GM19328 (cell line): ENCODE results near the gene LRRC8B.
A peak's percentile ranks its signal among the peaks of the same experiment; 100 is the strongest.
"Not testable (repeated sequence)": the region's sequence is repeated elsewhere in the genome, so short reads cannot be mapped to it uniquely, and the experiment has no call there.

Source experiments
- ATAC-seq: cut with Tn5 transposase; IDR thresholded peaks from one replicate; pipeline ENCODE4 v1.9.1; 2021; ENCODE audit warnings: mild to moderate bottlenecking, moderate library complexity; ENCODE audit not compliant: unreplicated experiment

LRRC8B gene

DNA sequence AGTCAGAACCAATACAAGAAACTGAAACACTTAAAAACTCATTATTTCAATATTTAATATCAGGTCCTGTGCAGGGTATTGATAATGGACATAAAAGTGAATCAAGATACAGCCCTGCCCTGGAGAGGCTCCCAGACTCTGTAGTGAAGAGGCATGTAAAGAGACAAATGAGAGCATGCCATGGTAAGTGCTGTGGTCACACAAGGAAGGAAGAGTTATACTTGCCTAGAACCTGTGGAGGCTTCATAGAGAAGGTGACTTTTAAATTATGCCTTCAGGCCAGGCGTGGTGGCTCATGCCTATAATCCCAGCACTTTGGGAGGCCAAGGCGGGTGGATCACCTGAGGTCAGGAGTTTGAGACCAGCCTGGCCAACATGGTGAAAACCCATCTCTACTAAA is 105.0 kb downstream of the LRRC8B start:
- not testable (repeated sequence) for ATAC-seq

DNA sequence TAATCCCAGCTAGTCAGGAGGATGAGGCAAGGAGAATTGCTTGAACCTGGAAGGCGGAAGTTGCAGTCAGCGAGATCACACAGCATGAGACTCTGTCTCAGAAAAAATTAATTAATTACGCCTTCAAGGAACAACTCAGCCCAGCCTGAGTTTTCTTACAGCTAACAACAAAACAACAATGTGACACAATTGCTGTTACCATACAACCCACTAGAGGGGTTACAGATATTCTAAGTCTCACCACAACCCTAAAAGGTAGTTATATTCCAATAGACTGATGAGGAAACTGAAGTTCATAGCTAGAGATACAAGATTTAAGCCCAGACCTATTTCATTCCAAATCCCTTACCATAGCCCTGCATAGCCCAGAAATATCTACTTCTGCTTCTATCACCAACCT is 105.4 kb downstream of the LRRC8B start:
- no peak for ATAC-seq

DNA sequence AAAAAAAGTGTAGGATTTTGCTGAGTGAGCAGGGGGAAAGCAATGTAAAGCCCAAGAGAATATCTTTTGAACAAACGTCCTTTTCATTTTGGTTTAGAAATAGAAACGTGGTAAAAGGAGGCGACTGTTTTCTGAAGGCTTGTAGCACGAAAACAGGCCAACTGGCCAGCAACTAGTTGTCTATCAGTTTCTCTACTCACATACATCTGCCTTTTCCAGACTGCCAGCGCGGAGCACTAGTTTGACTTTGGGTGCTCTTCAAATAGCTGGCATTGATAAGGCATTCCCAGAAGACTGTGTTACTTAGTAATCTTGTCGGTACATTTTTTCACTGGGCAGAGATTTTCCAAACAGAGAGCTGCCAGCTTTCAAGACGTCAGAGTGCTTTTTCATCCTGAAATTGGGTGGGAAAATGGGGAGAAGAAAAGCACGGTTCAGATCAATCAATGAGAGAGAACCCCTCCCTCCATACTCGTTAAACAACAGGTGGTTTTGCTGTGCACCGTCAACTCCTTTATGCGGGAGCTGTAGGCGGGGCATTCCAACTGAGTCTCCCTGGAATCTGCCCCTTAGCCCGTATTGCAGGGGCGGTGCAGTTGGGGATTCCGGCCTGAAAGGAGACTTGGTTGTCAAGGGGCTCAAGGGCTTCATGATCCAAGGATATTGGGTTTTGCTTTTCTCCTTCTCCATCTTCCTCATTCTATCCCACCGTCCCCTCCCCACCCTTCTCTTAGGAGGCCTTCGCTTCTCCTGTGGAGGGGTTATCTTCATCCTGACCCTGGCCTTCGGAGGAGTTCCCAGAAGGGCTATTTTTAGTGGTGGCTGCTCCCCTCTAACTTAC is 107.4 kb downstream of the LRRC8B start:
- no peak for ATAC-seq

DNA sequence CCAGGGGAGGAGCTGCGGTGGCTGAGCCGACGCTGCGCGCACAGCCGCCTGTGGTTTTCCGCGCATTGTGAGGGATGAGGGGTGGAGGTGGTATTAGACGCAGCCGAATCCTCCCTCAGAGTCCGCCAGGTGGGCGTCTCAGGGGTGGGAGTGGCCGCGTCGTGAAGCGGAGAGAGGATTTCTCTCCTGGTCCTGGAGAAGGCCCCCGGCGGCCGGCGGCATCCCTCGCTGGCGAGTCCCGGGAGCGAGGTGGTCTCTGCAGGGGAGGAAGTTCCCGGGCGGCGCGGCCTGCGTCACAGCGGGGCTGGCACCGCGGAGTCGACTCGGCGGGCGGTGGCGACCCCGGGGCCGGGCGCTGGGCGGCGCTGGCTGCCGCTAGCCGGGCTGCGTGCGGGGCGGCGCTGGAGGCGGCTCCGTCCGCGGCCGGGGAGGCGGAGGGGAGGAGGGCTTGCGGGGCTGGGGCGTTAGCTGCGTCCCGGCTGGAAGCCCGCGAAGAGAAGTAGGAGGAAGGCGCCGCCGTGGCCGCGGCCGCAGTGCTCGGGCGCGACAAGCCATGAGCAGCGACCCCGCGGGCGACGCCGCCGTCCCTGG is 108.1 kb downstream of the LRRC8B start, which contains the start of gene LRRC8C:
Gene LRRC8C, plus strand, starts transcription at position 464 of the 591 bp plus-strand sequence. CDS start 53,354 bp downstream, outside the sequence.
- peak; percentile 83 for ATAC-seq

DNA sequence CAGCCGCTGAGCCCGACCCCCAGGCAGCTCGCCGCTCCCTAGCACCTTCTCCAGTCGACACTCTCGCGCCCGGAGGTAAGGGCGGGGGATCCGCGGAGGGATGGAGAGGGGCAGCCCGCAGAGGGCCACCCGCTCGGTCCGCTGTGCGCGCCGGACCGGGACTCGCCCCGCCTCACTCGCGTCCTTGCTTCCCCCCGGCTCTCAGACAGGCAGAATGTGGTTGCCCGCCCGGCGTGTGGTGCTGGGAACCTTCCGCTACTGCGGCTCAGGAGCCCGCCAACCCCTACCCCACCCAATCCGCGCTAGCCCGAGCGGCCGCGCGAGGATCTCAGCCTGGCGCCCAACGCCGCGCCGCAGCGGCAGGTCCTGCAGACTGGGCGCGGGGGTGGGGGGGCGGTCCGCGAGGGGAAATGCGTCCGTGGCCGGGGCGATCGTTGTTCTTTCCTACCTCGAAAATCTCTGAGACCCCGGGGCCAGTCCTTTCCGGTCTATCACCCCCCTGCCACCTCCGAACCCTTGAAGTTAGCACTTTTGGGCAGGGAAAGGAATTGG is 108.7 kb downstream of the LRRC8B start:
- ATAC-seq: peak; percentile 40

DNA sequence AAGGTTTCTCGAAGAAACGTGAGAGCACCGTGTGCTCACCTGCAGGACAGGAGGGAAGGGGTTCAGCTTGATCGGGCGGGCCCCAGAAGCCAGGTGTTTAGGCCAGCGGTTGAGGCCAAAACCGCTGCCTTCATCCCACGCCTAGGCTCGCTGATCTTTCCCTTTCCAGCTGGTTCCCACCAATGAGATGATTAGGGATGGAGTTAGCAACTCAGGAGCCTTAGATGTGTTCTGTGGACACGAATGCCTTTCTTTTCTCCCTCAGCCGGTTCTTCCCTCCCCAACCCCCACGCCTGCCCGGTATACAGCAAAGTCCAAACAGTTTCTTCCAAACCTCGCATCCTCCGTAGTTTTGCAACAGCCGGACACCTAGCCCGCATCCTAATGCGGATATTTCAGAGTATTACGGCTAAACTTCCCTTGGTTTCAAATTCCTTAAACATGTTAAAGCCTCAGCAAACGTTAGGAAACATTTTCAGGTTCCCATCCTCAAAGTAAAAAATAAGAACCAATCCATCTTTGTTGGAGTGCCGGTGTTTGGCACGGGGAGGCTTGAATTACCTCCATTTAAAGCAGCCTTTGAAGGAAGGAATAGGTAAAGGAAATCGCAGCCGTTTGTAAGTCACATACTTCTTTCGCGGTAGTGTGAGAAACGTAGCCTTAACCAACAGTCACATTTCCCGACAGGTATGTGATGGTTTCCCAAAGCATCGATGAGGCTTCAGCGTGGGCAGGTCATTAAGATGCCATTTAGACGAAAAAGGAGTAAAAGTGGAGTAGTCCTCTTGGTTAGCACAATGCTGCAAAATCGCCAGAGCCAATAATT is 109.4 kb downstream of the LRRC8B start:
- ATAC-seq: no peak

DNA sequence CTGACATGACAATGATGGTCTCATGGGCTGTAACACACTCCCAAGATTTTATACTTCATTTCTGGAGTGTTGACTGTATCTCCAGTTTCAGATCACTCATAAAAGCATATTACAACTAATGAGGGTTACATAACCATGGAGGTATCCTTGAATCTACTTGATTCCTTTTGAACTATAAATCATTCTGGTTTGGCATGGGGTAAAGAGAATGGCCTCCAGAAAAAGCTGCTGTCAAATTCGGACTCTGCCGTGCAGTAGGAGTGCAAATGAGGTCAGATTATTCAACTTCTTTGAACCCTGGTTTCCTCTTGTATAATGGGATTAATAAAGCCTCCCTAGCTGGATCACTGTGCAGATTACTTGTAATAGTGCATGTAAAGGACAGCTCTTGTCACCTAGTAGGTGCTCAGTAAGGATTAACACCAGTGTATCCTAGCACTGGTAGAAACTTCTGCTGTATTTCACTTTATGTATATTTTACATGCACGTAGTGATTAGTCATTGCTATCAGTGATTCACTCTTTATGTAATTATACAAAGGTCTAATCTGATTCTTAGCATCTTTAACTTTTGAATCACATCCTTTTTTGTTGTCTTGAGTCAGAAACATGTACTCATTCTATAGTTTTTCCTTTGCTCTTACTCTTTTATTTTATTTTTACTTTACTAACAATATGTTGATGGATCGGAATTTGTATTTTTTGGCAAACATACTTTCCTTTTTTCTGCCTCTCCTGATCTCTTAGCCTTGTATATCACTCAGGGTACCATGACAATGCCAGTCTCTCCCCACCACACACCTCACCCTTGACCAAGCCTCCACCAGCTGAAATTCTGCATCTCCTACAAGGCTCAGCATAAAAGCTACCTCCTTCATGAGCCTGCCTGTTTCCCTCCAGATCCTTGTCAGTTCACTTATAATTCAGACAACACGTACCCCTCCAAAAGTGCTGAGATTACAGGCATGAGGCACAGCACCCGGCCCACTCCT is 111.5 kb downstream of the LRRC8B start:
- no peak for ATAC-seq

DNA sequence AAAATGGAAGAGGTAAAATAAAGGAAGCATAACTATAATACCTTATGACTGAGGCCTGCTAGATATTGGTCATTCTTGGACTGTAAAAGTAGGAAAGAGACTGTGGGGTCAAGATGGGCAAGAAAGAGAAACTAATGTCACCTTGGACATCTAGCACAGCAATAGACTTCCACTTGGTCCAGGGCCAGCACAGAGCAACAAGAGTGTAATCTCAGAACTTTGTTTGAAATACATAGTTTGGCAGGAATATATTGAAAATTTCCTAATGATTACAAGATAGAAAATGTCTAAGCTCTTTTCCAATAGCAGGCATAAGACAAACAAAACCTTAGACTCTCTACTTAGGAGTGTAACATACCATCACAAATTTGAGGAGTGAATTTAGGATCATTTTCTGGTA is 112.9 kb downstream of the LRRC8B start:
- ATAC-seq: no peak

DNA sequence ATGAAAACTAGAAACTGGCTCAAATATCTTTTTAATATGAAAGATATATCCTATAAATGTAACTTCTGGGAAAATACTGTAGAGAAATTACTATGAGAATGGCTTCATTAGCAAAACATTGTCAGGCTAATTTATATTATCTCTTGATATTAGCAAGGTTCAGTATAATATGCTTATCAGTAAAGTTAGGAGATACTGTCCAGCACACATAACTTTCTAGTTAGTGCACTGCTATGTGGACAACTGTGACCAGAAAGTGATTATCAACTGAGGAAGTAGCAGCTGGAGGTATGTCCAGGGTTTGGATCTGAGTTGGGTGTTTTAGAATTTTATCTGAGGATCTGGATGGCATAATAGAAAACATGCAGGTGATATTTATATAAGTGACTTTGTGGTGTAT is 115.8 kb downstream of the LRRC8B start:
- no peak for ATAC-seq

DNA sequence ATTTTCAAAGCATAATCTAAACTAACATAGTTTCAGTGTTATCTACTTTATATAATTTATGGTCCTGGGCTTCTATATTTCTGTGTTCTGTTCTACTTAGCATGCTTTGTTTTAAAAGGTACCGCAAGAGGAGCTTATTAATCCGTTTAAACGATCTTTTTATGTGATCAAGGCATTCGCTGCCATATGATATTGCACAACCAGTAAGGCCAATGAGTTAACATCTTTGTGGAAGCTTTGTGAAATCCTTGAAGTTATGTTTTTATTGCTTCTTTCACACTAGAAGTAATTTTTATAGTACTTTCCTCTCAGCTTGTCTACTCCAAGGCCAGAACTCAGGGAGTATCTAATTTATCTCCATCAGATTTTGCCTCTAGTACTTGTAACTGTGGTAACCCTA is 117.2 kb downstream of the LRRC8B start:
- ATAC-seq: no peak

DNA sequence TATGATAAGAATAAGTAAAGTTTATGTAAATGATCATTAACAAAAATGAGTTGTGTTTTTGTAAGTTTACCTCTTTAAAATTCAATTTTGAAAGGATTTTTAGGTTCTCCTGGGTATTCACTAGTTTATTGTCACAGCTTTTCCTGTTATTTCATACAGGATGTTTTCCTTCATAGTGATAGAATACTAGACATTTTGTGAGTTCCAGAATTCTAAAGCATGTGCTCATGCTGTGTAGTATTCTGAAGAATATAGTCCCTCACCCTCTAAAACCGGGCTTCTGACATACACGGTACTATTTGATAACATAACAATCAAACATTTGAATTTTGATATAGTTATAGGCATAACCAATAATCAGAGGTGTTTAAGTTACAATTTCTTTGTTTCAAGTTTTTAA is 118.9 kb downstream of the LRRC8B start:
- no peak for ATAC-seq

DNA sequence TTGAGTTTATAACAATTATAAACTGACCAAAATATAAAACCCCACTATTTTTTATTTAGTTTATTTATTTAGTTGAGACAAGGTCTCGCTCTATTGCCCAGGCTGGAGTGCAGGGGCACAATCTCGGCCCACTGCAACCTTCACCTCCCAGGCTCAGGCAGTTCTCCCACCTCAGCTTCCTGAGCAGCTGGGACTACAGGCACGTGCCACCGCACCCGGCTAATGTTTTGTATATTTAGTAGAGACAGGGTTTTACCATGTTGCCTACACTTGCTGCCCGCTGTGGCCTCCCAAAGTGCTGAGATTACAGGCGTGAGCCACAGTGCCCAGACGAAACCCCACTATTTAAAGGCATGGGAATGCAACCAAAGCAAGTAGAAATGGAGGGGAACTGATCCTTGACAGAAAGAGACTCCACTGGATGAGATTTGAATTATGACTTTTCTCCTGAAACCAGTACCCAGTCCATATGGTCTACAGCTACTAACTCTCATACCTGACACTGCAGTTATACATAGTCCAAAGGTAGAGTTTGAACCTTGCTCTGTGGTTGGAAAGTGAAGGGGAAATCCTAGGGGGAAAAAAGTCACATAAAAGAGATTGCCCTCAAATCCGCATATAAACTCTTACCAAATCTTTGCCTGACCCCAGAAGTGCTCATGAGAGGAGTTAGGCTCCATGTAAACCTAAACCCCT is 119.6 kb downstream of the LRRC8B start:
- no peak for ATAC-seq

DNA sequence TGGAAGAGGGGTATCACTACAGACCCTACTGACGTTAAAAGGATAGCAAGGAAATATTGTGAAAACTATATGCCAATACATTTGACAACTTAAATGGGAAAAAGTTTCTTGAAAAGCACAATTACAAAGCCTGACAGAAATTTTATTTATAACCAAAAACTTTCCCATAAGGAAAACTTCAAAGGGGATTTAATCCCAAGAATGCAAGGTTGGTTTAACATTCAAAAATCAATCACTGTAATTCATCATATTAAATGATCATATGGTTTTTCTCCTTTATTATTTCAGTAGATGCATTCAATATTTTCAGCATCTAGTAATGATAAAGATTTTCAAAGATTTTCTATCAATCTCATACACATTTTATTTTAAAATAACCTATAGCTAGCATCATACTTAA is 121.6 kb downstream of the LRRC8B start:
- ATAC-seq: no peak
